Colon (tissue), 2 donors: ENCODE measurements around the gene NDUFB10.
"Not testable (repeated sequence)": the region's sequence is repeated elsewhere in the genome, so short reads cannot be mapped to it uniquely, and the experiment has no call there.

Experiments
- FAIRE-seq: peaks from 2 replicates; lab custom pipeline; 2012; peaks lifted over from hg19 to GRCh38; lab: Jason Lieb, UNC
- donor health status: control.
- donor health status: control.

NDUFB10 gene

GRCh38 chr16:1959269-1960039, at the start of gene NDUFB10:
Gene NDUFB10, plus strand, starts transcription at chr16:1959538. Its CDS starts 87 bp downstream, at chr16:1959625.
- FAIRE-seq = no peak

DNA sequence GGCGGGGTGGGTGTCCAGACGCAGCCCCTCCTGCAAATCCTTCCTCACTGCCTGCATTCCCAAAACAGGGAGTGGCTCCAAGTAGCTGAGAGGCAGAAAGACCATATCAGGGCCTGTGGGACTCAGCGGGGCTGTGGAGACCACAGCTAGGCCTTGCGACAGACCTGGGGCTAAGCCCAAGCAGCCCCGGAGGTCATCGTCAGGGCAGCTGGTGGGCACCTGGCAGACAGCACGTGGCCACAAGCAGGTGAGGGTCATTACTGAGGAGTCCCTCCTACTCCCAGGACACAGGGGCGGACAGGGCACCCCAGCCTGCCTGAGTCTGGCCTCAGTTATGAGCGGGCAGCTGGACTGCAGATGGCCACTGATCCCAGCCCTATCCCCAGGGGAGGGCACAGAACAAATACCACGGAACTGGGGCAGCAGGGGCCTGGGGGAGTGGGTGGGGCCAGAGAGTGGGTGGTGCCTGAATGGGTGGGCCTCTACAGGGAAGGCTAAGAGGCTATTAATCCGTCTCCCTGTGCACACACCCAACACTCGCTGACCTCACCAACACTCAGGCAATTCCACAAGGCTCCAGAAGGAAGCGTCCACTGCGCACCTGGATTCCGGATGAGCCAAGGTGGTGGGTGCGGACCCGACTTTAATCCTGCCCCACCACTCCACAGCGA, 49.6 kb upstream of the NDUFB10 start:
- no peak for FAIRE-seq

- no peak for FAIRE-seq
These were observed 47.7 kb upstream of the NDUFB10 start for GRCh38 chr16:1911467-1912214.

- FAIRE-seq = no peak
These were observed 47.2 kb upstream of the NDUFB10 start for GRCh38 chr16:1912215-1912543.

- no peak for FAIRE-seq
These were observed 45.8 kb upstream of the NDUFB10 start for GRCh38 chr16:1913327-1914083.

- no peak for FAIRE-seq
These were observed 45.2 kb upstream of the NDUFB10 start for GRCh38 chr16:1914084-1914608.

DNA sequence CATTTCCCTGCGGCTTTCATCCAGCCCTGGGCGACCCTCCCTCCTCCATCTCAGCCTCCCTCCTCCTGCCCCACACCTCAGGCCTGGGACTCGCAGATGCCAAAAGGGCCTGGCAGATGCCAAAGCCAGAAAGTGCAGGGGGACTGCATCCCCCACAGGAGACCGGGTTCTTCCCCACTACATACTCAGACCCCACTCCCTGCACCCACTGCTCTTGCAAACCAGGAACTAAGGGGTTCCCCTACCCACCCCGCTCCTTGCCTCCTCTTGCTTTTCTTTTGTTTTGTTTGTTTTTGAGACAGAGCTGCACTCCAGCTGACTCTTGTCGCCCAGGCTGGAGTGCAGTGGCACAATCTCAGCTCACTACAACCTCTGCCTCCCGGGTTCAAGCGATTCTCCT, 44.4 kb upstream of the NDUFB10 start:
- FAIRE-seq = no peak

DNA sequence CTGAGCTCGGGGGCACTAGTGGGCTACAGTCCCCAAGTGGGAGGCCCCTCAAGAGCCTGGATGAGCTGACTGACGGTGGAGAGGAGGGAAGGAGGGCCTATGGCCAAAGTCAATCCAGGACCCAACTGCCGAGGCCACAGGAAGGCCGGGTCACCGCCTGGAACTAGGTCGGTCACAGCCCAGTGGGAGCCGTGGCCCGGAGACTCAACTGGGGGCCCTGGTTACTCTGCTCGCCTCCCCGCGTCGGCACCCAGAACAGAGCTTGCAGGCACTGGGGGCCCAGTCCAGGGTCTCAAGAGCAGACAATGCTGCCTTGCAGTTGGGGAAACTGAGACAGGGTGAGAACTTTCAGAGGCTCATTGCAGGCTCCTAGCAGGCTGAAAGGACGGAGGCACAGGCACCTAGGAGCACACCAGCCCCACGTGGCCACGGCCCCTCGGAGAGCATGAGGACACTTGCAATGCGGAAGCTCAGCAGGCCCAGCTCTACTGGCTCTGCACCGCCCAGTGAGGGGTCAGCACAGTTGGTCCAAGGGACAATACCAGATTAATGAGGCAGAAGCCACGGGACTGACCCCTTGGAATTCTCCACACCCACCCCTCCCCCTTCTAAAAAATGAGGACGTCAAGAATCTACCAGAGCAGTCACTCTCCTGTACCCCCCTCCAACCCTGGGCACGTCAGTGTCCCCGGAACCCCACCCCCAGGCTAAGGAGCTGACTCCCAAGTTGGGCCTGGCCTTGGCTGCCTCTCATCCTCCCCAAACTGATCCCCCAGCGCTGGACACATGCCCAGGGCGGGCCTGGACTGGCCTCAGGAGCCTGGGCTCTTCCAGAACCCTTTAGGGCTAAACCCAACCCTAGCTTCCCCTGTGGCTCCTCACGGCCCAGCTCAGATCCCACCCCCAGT, 43.4 kb upstream of the NDUFB10 start:
- no peak for FAIRE-seq

GRCh38 chr16:1916640-1916990, 42.7 kb upstream of the NDUFB10 start:
- no peak for FAIRE-seq

DNA sequence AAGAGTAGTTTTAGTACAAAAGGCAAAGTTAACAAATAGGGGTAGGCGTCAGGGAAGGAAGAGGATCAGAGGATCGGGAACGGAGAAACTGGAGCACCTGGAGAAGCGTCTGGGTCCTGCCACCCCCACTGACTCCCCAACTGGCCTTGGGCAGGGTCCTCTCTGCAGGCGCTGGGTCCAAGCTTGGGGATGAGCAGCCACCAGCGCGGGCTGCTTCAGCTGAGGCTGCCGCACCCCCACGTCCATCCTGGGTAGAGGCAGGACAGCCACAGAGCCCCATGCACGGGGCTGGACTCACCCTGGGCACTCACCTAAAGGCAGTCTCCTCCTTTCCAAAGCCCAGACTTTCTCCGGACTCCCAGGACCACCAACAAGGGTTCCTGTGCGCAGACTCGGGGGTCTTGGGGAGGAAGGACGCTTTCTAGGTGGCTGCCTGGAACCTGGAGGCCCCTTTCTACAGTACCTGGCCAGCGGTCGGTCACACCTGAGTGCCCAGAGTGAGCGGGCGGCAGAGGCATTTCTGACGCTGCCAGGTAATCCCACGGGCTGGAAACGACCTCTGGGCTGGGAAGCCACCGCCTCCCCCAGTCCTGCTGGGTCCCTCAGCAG, 42.2 kb upstream of the NDUFB10 start:
- FAIRE-seq = no peak

DNA sequence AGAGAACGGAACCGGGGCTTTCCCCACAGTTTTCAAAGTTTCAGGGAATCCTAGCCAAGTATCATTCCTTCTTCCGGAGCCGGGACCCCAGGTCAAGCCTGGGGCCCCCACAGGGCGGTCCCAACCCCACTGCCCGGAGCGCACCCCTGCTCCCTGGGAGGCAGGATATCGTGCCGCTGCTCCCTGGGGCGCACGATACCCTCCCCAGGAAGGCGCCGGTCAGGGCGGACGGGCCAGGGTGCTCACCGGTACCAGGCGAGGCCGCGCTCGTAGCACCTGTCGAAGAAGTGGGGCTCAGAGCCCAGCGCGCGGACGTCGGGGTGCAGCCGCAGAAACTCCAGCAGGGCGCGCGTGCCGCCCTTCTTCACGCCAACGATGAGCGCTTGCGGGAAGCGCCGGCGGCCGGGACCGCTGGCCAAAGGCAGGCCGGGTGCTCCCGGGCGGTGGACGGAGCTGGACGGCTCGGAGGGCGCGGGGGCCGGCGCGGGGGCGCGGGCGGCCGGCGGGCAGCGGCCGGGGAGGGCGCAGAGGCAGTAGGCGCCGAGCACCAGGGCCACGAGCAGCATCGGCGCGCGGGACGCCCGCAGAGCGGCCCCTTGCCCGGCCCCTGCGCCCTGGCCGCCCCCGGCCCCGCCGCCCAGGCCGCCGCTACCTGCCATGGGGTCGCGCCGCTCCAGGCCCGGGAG, 41.5 kb upstream of the NDUFB10 start:
- FAIRE-seq = no peak

GRCh38 chr16:1918351-1919326, 40.7 kb upstream of the NDUFB10 start, which contains the start of gene HS3ST6:
Gene HS3ST6, minus strand, starts transcription at chr16:1918415. Its CDS starts 92 bp downstream, at chr16:1918323.
- FAIRE-seq = no peak

GRCh38 chr16:1919327-1919998, 39.9 kb upstream of the NDUFB10 start:
- no peak for FAIRE-seq

DNA sequence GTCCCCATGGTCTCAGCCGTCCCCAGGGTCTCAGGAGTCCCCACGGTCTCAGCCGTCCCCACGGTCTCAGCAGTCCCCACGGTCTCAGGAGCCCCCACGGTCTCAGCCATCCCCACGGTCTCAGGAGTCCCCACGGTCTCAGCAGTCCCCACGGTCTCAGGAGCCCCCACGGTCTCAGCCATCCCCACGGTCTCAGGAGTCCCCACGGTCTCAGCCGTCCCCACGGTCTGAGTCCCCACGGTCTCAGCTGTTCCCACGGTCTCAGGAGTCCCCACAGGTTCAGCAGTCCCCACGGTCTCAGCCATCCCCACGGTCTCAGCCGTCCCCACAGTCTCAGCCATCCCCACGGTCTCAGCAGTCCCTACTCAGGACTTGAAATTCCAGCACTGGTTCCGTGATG, 39.2 kb upstream of the NDUFB10 start:
- FAIRE-seq = not testable (repeated sequence)

GRCh38 chr16:1920727-1921171, 38.6 kb upstream of the NDUFB10 start:
- FAIRE-seq = no peak

GRCh38 chr16:1922357-1922756, 37.0 kb upstream of the NDUFB10 start:
- FAIRE-seq = no peak

- FAIRE-seq = no peak
These were observed 35.9 kb upstream of the NDUFB10 start for GRCh38 chr16:1923299-1924034.
